PFSK-1 (cell line): Measurements from ENCODE around the gene CFAP61.

ENCODE experiments used
- FOXP2 ChIP-seq: optimal IDR thresholded peaks from 2 replicates; pipeline ENCODE3; 2011; ENCODE audit warnings: borderline replicate concordance, control low read depth, inconsistent platforms; ENCODE audit not compliant: insufficient read depth; ENCODE audit errors: extremely low read length, extremely low read depth
- POLR2AphosphoS5 ChIP-seq: IDR thresholded peaks from 2 replicates; pipeline ENCODE4 v1.6.1; 2012; ENCODE audit warnings: low read depth, mild to moderate bottlenecking, control low read depth, low read length, moderate library complexity
- SIN3A ChIP-seq: IDR thresholded peaks from 2 replicates; pipeline ENCODE4 v1.6.1; 2012; ENCODE audit warnings: mild to moderate bottlenecking, low read length, moderate library complexity, borderline replicate concordance; ENCODE audit not compliant: insufficient read depth
- TAF1 ChIP-seq: IDR thresholded peaks from 2 replicates; pipeline ENCODE4 v1.6.1; 2012; ENCODE audit warnings: low read length, control low read depth, borderline replicate concordance; ENCODE audit not compliant: insufficient read depth
- TF ChIP-seq, protein P1 (sequence below), 2 experiments: IDR thresholded peaks; 2 replicates each; pipeline versions ENCODE4 v1.6.1 to v1.8.0; 2011 to 2012; ENCODE audit warnings: low read depth in 2 of 2, low read length in 2 of 2, control low read depth in 1 of 2, inconsistent platforms in 1 of 2, mild to moderate bottlenecking in 1 of 2, moderate library complexity in 1 of 2; ENCODE audit not compliant: insufficient read depth in 1 of 2

CFAP61 gene

DNA sequence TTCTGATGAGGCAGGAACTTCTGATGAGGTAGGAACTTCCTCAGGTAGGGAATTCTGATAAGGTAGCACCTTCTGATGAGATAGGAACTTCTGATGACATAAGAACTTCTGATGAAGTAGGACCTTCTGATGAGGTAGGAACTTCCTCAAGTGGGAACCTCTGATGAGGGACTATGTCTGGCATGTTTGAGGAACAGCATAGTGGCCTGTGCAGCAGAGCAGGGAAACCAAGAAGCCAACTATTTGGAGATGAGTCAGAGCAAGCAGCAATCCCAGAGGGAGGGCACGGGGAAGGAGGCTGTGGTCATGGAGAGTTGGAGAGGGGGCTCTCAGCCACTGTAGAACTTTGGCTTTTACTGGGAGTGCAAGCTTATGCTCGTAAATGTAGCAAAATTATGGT lies 132.4 kb downstream of the CFAP61 start:
- no peak for TF ChIP-seq POLR2AphosphoS5
- no peak for TF ChIP-seq SIN3A
- TF ChIP-seq FOXP2, result no peak
- TF ChIP-seq, protein P1, sequence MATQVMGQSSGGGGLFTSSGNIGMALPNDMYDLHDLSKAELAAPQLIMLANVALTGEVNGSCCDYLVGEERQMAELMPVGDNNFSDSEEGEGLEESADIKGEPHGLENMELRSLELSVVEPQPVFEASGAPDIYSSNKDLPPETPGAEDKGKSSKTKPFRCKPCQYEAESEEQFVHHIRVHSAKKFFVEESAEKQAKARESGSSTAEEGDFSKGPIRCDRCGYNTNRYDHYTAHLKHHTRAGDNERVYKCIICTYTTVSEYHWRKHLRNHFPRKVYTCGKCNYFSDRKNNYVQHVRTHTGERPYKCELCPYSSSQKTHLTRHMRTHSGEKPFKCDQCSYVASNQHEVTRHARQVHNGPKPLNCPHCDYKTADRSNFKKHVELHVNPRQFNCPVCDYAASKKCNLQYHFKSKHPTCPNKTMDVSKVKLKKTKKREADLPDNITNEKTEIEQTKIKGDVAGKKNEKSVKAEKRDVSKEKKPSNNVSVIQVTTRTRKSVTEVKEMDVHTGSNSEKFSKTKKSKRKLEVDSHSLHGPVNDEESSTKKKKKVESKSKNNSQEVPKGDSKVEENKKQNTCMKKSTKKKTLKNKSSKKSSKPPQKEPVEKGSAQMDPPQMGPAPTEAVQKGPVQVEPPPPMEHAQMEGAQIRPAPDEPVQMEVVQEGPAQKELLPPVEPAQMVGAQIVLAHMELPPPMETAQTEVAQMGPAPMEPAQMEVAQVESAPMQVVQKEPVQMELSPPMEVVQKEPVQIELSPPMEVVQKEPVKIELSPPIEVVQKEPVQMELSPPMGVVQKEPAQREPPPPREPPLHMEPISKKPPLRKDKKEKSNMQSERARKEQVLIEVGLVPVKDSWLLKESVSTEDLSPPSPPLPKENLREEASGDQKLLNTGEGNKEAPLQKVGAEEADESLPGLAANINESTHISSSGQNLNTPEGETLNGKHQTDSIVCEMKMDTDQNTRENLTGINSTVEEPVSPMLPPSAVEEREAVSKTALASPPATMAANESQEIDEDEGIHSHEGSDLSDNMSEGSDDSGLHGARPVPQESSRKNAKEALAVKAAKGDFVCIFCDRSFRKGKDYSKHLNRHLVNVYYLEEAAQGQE (IDR thresholded peaks at IDR 0.05; ENCODE audit: insufficient read depth in 1 of 2, low read depth in 2 of 2, low read length in 2 of 2), result no peak

DNA sequence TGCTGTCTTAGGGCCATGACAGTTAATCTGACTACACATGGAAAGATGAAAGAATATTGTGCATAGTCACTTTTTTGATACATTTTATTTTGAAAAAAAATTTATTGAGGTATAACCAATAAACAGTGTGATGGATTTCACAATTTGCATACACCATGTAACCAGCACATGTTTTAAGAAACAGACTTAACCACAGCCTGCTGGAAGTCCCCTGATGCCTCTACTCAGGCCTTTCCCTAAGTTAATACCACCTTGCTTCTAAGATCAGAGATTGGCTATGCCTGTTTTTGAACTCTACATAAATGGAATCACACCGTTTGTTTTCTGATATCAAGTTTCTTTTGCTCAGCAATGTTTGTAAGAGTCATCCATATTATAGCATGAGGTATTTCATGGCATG lies 136.3 kb downstream of the CFAP61 start:
- TF ChIP-seq POLR2AphosphoS5 (no peak), SIN3A (no peak), FOXP2 (no peak), TAF1 (no peak)
- TF ChIP-seq, protein P1 (IDR thresholded peaks at IDR 0.05; ENCODE audit: insufficient read depth in 1 of 2, low read depth in 2 of 2, low read length in 2 of 2), result no peak

DNA sequence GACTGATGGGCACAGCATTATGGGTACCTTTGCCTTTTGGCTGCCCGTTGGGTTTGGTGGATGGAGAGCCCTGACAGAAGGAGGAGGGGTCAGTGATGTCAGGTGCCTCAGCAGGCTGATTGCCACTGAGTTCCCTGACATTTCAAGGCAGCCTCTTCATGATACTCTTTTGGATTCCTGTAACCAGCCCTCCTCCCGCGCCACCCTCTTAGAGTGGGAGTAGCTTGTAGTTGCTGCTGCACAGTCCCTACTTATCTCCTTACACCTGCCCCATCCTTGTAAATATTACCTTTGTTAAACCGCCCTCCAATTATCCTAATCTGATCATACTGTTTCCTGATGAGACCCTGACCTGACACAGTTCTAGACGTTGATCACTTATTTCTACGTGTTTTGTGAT lies 140.0 kb downstream of the CFAP61 start:
- no peak for TF ChIP-seq POLR2AphosphoS5
- no peak for TF ChIP-seq FOXP2
- TF ChIP-seq, protein P1 (IDR thresholded peaks at IDR 0.05; ENCODE audit: insufficient read depth in 1 of 2, low read depth in 2 of 2, low read length in 2 of 2), result no peak
- TF ChIP-seq SIN3A, result no peak
- no peak for TF ChIP-seq TAF1

DNA sequence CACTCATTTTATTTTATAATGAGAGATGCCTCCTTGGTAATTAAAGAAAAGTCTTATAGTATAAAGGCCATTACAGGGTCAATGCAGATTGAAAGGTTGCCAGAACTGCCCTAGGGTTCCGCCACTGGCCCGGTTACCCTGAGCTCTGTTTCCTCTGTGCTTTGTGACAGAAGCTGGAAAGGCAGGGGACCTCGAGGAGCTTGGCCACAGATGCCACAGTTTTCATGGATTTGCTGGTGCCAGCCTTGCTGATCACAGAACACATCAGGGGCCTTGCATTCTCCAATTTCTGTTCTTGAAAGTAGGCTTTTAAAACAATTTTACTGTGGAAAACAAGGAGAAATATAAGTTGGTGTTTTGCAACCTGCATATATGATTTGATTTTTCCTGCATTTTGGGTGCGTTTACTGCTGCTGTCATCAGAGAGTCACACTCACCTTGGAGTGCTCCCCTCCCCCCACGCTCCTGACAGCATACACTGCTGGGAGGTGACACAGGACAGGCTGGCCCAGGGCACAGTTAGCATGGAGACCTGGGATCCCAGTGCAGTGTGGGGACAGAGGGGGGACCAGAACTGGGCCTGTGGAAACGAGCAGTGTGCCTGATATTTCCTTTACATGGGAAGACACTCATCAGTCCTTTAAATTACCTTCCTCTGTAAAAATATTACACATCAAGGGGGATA lies 142.8 kb downstream of the CFAP61 start:
- TF ChIP-seq SIN3A (no peak), TAF1 (no peak), POLR2AphosphoS5 (no peak), FOXP2 (no peak)
- TF ChIP-seq, protein P1 (IDR thresholded peaks at IDR 0.05; ENCODE audit: insufficient read depth in 1 of 2, low read depth in 2 of 2, low read length in 2 of 2), result no peak

DNA sequence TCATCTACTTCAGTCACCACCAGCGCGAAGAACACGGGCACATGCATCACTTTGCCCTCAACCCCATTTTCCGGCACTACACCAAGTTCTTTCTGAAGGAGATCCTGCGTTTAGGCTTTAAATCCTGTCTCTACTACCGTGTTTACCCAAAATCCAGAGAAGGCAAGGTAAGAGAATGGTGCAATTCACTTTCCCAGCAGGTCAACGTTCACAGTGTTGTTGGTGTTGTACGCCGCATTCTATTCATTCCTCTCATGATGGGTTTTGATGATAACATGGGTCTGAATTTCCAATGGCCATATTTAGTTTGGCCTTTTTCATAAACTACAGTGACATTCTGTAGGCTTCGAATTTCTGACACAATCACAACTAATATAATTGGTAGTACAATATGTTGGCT lies 144.3 kb downstream of the CFAP61 start:
- TF ChIP-seq, protein P1 (IDR thresholded peaks at IDR 0.05; ENCODE audit: insufficient read depth in 1 of 2, low read depth in 2 of 2, low read length in 2 of 2), result no peak
- TF ChIP-seq POLR2AphosphoS5 (no peak), SIN3A (no peak), FOXP2 (no peak), TAF1 (no peak)
